Measurements from ENCODE around the gene STK11IP. TPM values are rescaled to one million over a fixed set of nuclear protein-coding genes. Genes with fewer than 3 reads are reported as not detected.
A peak's percentile ranks its signal among the peaks of the same experiment; 100 is the strongest.

Gene STK11IP
- total and polyA plus RNA-seq, 2 of the 13 experiments (the other 11 are each of a cell fraction or from before 2014, with no cell fraction given): 12.8 to 24.0 TPM

- FAIRE-seq: no peak
- 95% methylated on average over 6 of the region's 15 CpGs for WGBS (ENCODE audit: low lambda C conversion rate)
- H2AFZ ChIP-seq (ENCODE audit: low read length): no peak overlapping the region
- H3K9me3 ChIP-seq (ENCODE audit: low read length): no peaks in the 10 kb centered on the region
- peaks cover 22% of the 10 kb centered on the region for H3K4me1 ChIP-seq (ENCODE audit: insufficient read depth, low read length)
- in situ Hi-C loops (cut with HindIII; ENCODE audit: extremely low pct_ligation_motif_present, low pct_unique_long_range_greater_than_20kb): no loop called here
- no TSS peak for BruUV-seq (replicated peaks)
- peaks cover 2 to 9% of the 10 kb centered on the region in 2 experiments; a peak in 2 of 5 replicates for H3K36me3 ChIP-seq (replicated peaks in 1 of 2; ENCODE audit: control insufficient read depth in 1 of 2, insufficient read depth in 2 of 2, low read length in 2 of 2)
- no peak overlapping the region for H3K4me2 ChIP-seq (ENCODE audit: low read depth, low read length)
- H4K20me1 ChIP-seq (ENCODE audit: insufficient read depth, low read length): no peaks in the 10 kb centered on the region
- POLR2A ChIA-PET: no interaction called here
- no peaks in the 10 kb centered on the region for H3K79me2 ChIP-seq (ENCODE audit: insufficient read depth, low read length)
- ATAC-seq: no peak
- no peak overlapping the region for H3K9ac ChIP-seq (ENCODE audit: insufficient read depth, low read depth, low read length)
- no peak for DNase-seq (ENCODE audit: low spot score)
- H3K27me3 ChIP-seq (ENCODE audit: control insufficient read depth in 1 of 2, insufficient read depth in 2 of 2, low read length in 2 of 2): no peaks in the 10 kb centered on the region
- no peak overlapping the region for H3K27ac ChIP-seq (ENCODE audit: extremely low read length, insufficient read depth, low read length)
- CTCF ChIA-PET (ENCODE audit: low intra/inter-chr PET ratio, low total read pairs): interaction anchor here (2.4 kb wide), 1 partner anchor 13 kb away, joined by 9 read pairs; no protein-coding TSS in a partner anchor
- no peak for TF ChIP-seq HOXA3 (CRISPR knock-in tag; IDR thresholded peaks at IDR 0.05)
- TF ChIP-seq ZKSCAN5 (CRISPR knock-in tag; IDR thresholded peaks at IDR 0.05): 0 out of 2 replicates have a peak, but pooled peaks have one; percentile 10
- TF ChIP-seq MED1 (CRISPR knock-in tag; IDR thresholded peaks at IDR 0.05): no peak
- peak; percentile 61 for TF ChIP-seq AGO2 (optimal IDR thresholded peaks at IDR 0.05; ENCODE audit: low read depth, low read length)
- TF ChIP-seq ZNF687 (CRISPR knock-in tag; IDR thresholded peaks at IDR 0.05): 0 out of 2 replicates have a peak, but pooled peaks have one; percentile 18
- 0 out of 2 replicates have a peak, but pooled peaks have one; percentile 25 for TF ChIP-seq ZNF782 (CRISPR knock-in tag; IDR thresholded peaks at IDR 0.05; ENCODE audit: borderline replicate concordance)
- TF ChIP-seq CHD2 (IDR thresholded peaks at IDR 0.05; ENCODE audit: low read depth, low read length): 0 out of 2 replicates have a peak, but pooled peaks have one; percentile 11
- TF ChIP-seq ZNF552 (CRISPR knock-in tag; IDR thresholded peaks at IDR 0.05; ENCODE audit: borderline replicate concordance): peak; percentile 49; the same call in 1 of the 2 replicates
- 0 out of 2 replicates have a peak, but pooled peaks have one; percentile 10 for TF ChIP-seq POLR2AphosphoS5 (IDR thresholded peaks at IDR 0.05; ENCODE audit: low read depth, low read length)
- no peak overlapping the region for H3K4me3 ChIP-seq (replicated peaks in 1 of 3; ENCODE audit: insufficient read depth in 1 of 3, low read depth in 2 of 3, low read length in 3 of 3)
- intact Hi-C loops (cut with micrococcal nuclease; ENCODE audit: unreplicated experiment): no loop called here
Measured at GRCh38 chr2:219554350-219554749, 43.3 kb upstream of the STK11IP start.

All from HepG2 (cell line).